CD4-positive, alpha-beta T cell (primary cell): ENCODE data around the gene TMEM42. TPM values are rescaled to one million over a fixed set of nuclear protein-coding genes. Genes with fewer than 3 reads are reported as not detected.

Source experiments
- ATAC-seq: fragments of 200-7000 bp; cut with Tn5 transposase; one replicate; pipeline ENCODE4 v1.10.0; 2022; ENCODE audit warnings: mild to moderate bottlenecking; ENCODE audit not compliant: poor library complexity
- CTCF ChIA-PET: fragments of 350-600 bp; sonication (Branson Sonifier 250); formaldehyde crosslinking; loops from one replicate; lab custom pipeline; 2021; ENCODE audit warnings: antibody characterized with exemption, inconsistent platforms; lab: Charles Lee
- POLR2A ChIA-PET: fragments of 350-600 bp; sonication (Branson Sonifier 250); formaldehyde crosslinking; loops from one replicate; lab custom pipeline; 2021; ENCODE audit warnings: antibody characterized with exemption, inconsistent platforms; lab: Charles Lee
- DNase-seq, 14 experiments: peaks; one replicate each; pipeline ENCODE4 v3.0.0-alpha.2; 2013 to 2020; ENCODE audit warnings: mixed read lengths in 2 of 14
- H3K27ac ChIP-seq, 2 donors: one replicate each; pipeline versions ENCODE4 v1.5.1 to v1.7.0; 2013; ENCODE audit warnings: low read length in 2 of 2, low read depth in 1 of 2, mild to moderate bottlenecking in 1 of 2
- H3K27me3 ChIP-seq, 2 experiments: 1 replicate in 1 of 2; 2 replicates in 1 of 2; pipeline versions ENCODE4 v1.6.1 to v1.7.0; 2013; ENCODE audit warnings: low read length in 2 of 2, control low read depth in 1 of 2, mild to moderate bottlenecking in 1 of 2, moderate library complexity in 1 of 2; ENCODE audit not compliant: insufficient read depth in 2 of 2, control insufficient read depth in 1 of 2
- H3K36me3 ChIP-seq: one replicate; pipeline ENCODE4 v1.6.1; 2013; ENCODE audit warnings: low read length, control low read depth; ENCODE audit not compliant: insufficient read depth
- H3K4me1 ChIP-seq: one replicate; pipeline ENCODE4 v1.6.1; 2013; ENCODE audit warnings: low read length, control low read depth; ENCODE audit not compliant: insufficient read depth
- H3K4me3 ChIP-seq: one replicate; pipeline ENCODE4 v1.5.1; 2013; ENCODE audit warnings: mild to moderate bottlenecking, low read length, moderate library complexity
- H3K9me3 ChIP-seq, 2 experiments: 1 replicate in 1 of 2; 2 replicates in 1 of 2; pipeline versions ENCODE4 v1.6.1 to v1.7.0; 2013; ENCODE audit warnings: low read length in 2 of 2, mild to moderate bottlenecking in 2 of 2, control low read depth in 1 of 2, moderate library complexity in 1 of 2; ENCODE audit not compliant: control insufficient read depth in 1 of 2, insufficient read depth in 1 of 2
- H3K27ac Mint-ChIP-seq: one replicate; pipeline ENCODE4 v1.8.0; 2020; ENCODE audit warnings: mixed read lengths
- H3K27me3 Mint-ChIP-seq: one replicate; pipeline ENCODE4 v1.8.0; 2021; ENCODE audit warnings: mixed read lengths
- H3K36me3 Mint-ChIP-seq: one replicate; pipeline ENCODE4 v1.8.0; 2021; ENCODE audit warnings: low read depth, mixed read lengths
- H3K4me1 Mint-ChIP-seq: one replicate; pipeline ENCODE4 v1.8.0; 2021; ENCODE audit warnings: low read depth, mixed read lengths
- H3K4me3 Mint-ChIP-seq: one replicate; pipeline ENCODE4 v1.8.0; 2020; ENCODE audit warnings: mild to moderate bottlenecking, mixed read lengths
- H3K9me3 Mint-ChIP-seq: one replicate; pipeline ENCODE4 v1.8.0; 2020; ENCODE audit warnings: mixed read lengths
- CTCF ChIP-seq: fragments of 200-600 bp; IDR thresholded peaks from one replicate; pipeline ENCODE4 v1.8.0; 2022; ENCODE audit warnings: antibody characterized with exemption, mild to moderate bottlenecking
- intact Hi-C, 2 experiments: fragments of 100-400 bp; cut with DNase I in 1 of 2; cut with micrococcal nuclease in 1 of 2; formaldehyde crosslinking; loops; one replicate each; pipeline versions ENCODE4 v1.15.1 to v1.9.0; 2023 to 2025; cut with DNase I, micrococcal nuclease
- total RNA-seq, 174 experiments: library from RNA in 2 of 174; stranded (reverse) in 2 of 174; gene quantifications; one replicate each; pipeline ENCODE4 v1.2.3 and lab custom pipeline; 2021 to 2026

TMEM42 gene
- total RNA-seq, 2 experiments from 2014 or later: 6.8 to 8.0 TPM

- no peak overlapping the region for H3K27ac Mint-ChIP-seq
- ChIA-PET POLR2A (no interaction called here), CTCF (no interaction called here)
- no peak for TF ChIP-seq CTCF
- H3K27me3 Mint-ChIP-seq: peaks cover 25% of the 10 kb centered on the region
- DNase-seq (no peak), ATAC-seq (no peak)
- Histone ChIP-seq H3K4me1 (no peaks in the 10 kb centered on the region), H3K36me3 (no peaks in the 10 kb centered on the region), H3K27ac (no peak overlapping the region), H3K27me3 (peaks cover 0 to 3% of the 10 kb centered on the region in 2 experiments), H3K9me3 (peaks cover 0 to 3% of the 10 kb centered on the region in 2 experiments), H3K4me3 (no peak overlapping the region)
- no peaks in the 10 kb centered on the region for H3K4me1 Mint-ChIP-seq
- no peaks in the 10 kb centered on the region for H3K9me3 Mint-ChIP-seq
- intact Hi-C loops: no loop called here
- H3K36me3 Mint-ChIP-seq: no peaks in the 10 kb centered on the region
- H3K4me3 Mint-ChIP-seq: no peak overlapping the region
Measured at GRCh38 chr3:44903751-44904150, 42.0 kb downstream of the TMEM42 start.

- intact Hi-C loops: no loop called here
- ChIA-PET POLR2A (no interaction called here), CTCF (no interaction called here)
- DNase-seq (no peak), ATAC-seq (no peak)
- TF ChIP-seq CTCF: no peak
- Histone ChIP-seq H3K36me3 (no peaks in the 10 kb centered on the region), H3K27ac (no peak overlapping the region), H3K27me3 (peaks cover 10 to 11% of the 10 kb centered on the region in 2 experiments), H3K4me1 (no peaks in the 10 kb centered on the region), H3K4me3 (no peak overlapping the region), H3K9me3 (peaks cover 0 to 12% of the 10 kb centered on the region in 2 experiments)
- no peaks in the 10 kb centered on the region for H3K9me3 Mint-ChIP-seq
- H3K27me3 Mint-ChIP-seq: peaks cover 29% of the 10 kb centered on the region
- no peaks in the 10 kb centered on the region for H3K36me3 Mint-ChIP-seq
- no peak overlapping the region for H3K4me3 Mint-ChIP-seq
- H3K4me1 Mint-ChIP-seq: no peaks in the 10 kb centered on the region
- H3K27ac Mint-ChIP-seq: no peak overlapping the region
Measured at GRCh38 chr3:44905446-44906157, 43.9 kb downstream of the TMEM42 start.

GRCh38 chr3:44906997-44907396, 45.3 kb downstream of the TMEM42 start:
- DNase-seq (no peak), ATAC-seq (no peak)
- Mint-ChIP-seq H3K27me3 (peaks cover 37% of the 10 kb centered on the region), H3K27ac (no peak overlapping the region), H3K36me3 (no peaks in the 10 kb centered on the region), H3K4me1 (no peaks in the 10 kb centered on the region), H3K9me3 (peaks cover 2% of the 10 kb centered on the region), H3K4me3 (no peak overlapping the region)
- Histone ChIP-seq H3K27me3 (peaks cover 8 to 11% of the 10 kb centered on the region in 2 experiments), H3K4me3 (no peak overlapping the region), H3K4me1 (no peaks in the 10 kb centered on the region), H3K36me3 (no peaks in the 10 kb centered on the region), H3K27ac (no peak overlapping the region), H3K9me3 (peaks cover 0 to 12% of the 10 kb centered on the region in 2 experiments)
- no peak for TF ChIP-seq CTCF
- intact Hi-C loops: no loop called here
- ChIA-PET POLR2A (no interaction called here), CTCF (no interaction called here)
